BJ (cell line): Measurements from ENCODE around the gene TEN1. TPM values are rescaled to one million over a fixed set of nuclear protein-coding genes. Genes with fewer than 3 reads are reported as not detected.
A peak's percentile ranks its signal among the peaks of the same experiment; 100 is the strongest.

Experiments
- CTCF ChIA-PET: fragments of 350-600 bp; formaldehyde crosslinking; extraction: SDS; loops from one replicate; lab custom pipeline; 2021; ENCODE audit warnings: antibody characterized with exemption, inconsistent platforms; lab: Yijun Ruan, JAX
- POLR2A ChIA-PET: fragments of 300-600 bp; sonication (Branson Sonifier 250); formaldehyde crosslinking; extraction: SDS; loops from one replicate; lab custom pipeline; 2021; ENCODE audit warnings: antibody characterized with exemption; lab: Charles Lee
- DNase-seq: peaks from one replicate; pipeline ENCODE4 v3.0.0-alpha.2; 2011; ENCODE audit warnings: low read depth
- H3K27me3 ChIP-seq: 2 replicates; pipeline ENCODE4 v1.6.0; 2011; ENCODE audit warnings: low read length; ENCODE audit not compliant: control insufficient read depth, insufficient read depth
- H3K36me3 ChIP-seq: 2 replicates; pipeline ENCODE4 v1.5.1; 2011; ENCODE audit warnings: low read length; ENCODE audit not compliant: control insufficient read depth, insufficient read depth
- H3K4me3 ChIP-seq: 2 replicates; pipeline ENCODE4 v1.5.1; 2011; ENCODE audit warnings: low read depth, mild to moderate bottlenecking, control low read depth, low read length
- CTCF ChIP-seq: IDR thresholded peaks from 2 replicates; pipeline ENCODE4 v1.5.1; 2011; ENCODE audit warnings: low read depth, mild to moderate bottlenecking, control low read depth, inconsistent platforms, low read length, moderate library complexity; ENCODE audit not compliant: insufficient read depth
- polyA plus RNA-seq: library from polyadenylated mRNA; depleted of rRNA; stranded (reverse); fragments of >200 nt; gene quantifications from 2 replicates; pipeline ENCODE4 v1.2.3, GENCODE V29; 2011

TEN1 gene
- polyA plus RNA-seq, 1 experiment, result 25.6 TPM

DNA sequence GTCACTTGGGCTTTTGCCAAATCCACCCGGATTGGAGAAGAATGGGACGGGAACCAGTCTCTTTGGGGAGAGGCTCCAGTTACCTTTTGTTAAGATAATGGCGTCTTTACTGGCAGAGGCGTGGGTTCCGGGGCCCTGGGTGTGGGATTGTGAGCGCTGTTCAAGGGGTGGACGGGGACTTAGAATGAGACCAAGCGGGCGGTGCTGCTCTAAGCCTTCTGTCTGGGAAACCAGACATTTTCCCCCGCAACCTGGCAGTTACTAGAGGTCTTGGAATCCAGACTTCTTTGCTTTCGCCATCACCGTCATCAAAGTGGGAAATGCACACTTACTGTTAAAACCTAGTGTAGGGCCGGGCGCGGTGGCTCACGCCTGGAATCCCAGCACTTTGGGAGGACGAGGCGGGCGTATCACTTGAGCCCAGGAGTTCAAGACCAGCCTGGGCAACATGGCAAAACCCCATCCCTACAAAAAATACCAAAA lies 706 bp downstream of the TEN1 start:
- no peaks in the 10 kb centered on the region for H3K27me3 ChIP-seq
- no peak for TF ChIP-seq CTCF
- CTCF ChIA-PET, result interaction anchor here (0.6 to 1.5 kb wide), 2 partner anchors 9 to 25 kb away, joined by 4 read pairs; no protein-coding TSS in a partner anchor
- no peaks in the 10 kb centered on the region for H3K36me3 ChIP-seq
- POLR2A ChIA-PET, result no interaction called here
- H3K4me3 ChIP-seq, result peak overlapping the region; percentile 71
- DNase-seq, result no peak

GRCh38 chr17:75980188-75981018 lies 1.4 kb downstream of the TEN1 start:
- H3K36me3 ChIP-seq, result no peaks in the 10 kb centered on the region; the same call in 1 of the 2 replicates
- no peak for DNase-seq
- ChIA-PET CTCF (interaction anchor here (0.6 to 1.5 kb wide), 4 partner anchors 8 to 132 kb away, joined by 4 to 7 read pairs (median 4); partner anchors contain the start of gene MRPL38), POLR2A (no interaction called here)
- no peaks in the 10 kb centered on the region for H3K27me3 ChIP-seq
- TF ChIP-seq CTCF, result no peak
- peak overlapping the region; percentile 71 for H3K4me3 ChIP-seq

DNA sequence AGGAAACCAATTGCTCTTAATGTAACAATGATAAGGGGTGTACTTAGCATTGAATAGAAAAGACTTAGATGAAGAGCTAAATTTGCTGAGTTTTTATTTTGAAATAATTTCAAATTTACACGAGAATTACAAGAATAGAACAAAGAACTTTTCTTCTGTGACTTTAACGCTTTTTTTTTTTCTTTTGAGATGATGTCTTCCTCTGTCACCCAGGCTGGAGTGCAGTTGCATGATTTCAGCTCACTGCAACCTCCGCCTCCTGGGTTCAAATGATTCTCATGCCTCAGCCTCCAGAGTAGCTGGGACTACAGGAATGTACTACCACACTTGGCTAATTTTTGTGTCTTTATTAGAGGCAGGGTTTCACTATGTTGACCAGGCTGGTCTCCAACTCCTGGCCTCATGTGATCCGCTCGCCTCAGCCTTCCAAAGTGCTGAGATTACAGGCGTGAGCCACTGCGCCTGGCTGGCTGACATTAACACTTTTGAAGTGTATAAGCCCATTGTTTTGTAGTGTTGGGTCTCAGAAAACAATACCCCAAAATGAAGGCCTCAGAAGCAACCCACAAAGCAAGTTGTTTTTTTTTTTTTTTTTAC lies 2.1 kb downstream of the TEN1 start:
- no peak overlapping the region for H3K4me3 ChIP-seq
- ChIA-PET POLR2A (no interaction called here), CTCF (interaction anchor here (1.1 to 1.5 kb wide), 3 partner anchors 23 to 76 kb away, joined by 4 to 7 read pairs (median 4); partner anchors contain the start of gene MRPL38)
- no peak for TF ChIP-seq CTCF
- DNase-seq, result no peak
- H3K27me3 ChIP-seq, result no peaks in the 10 kb centered on the region
- no peaks in the 10 kb centered on the region; the same call in 1 of the 2 replicates for H3K36me3 ChIP-seq

- no peaks in the 10 kb centered on the region; the same call in none of the 2 replicates for H3K36me3 ChIP-seq
- no peak for DNase-seq
- no peaks in the 10 kb centered on the region for H3K27me3 ChIP-seq
- no peak for TF ChIP-seq CTCF
- CTCF ChIA-PET, result interaction anchor here (0.8 to 2.5 kb wide), 5 partner anchors 9 to 79 kb away, joined by 3 to 11 read pairs (median 3); partner anchors contain the start of genes CDK3 and MRPL38
- H3K4me3 ChIP-seq, result no peak overlapping the region
- POLR2A ChIA-PET, result interaction anchor here (0.5 kb wide), 1 partner anchor 22 kb away, joined by 4 read pairs; no protein-coding TSS in a partner anchor
These were observed 4.6 kb downstream of the TEN1 start for GRCh38 chr17:75983501-75984181.
